Sigmoid colon (tissue), 4 donors: ENCODE data around the gene SORBS1.

Source experiments
- POLR2AphosphoS5 ChIP-seq, 4 donors: sonication (generic); formaldehyde crosslinking; IDR thresholded peaks; one replicate each; pipeline ENCODE4 v1.6.1; 2017; ENCODE audit warnings: antibody characterized with exemption in 4 of 4
- TF ChIP-seq, protein P1 (sequence below), 4 experiments: fragments of 450-650 bp in 3 of 4; fragments of 200-600 bp in 1 of 4; IDR thresholded peaks; one replicate each; pipeline ENCODE4 v1.5.1; 2016 to 2019; ENCODE audit warnings: antibody characterized with exemption in 4 of 4, mild to moderate bottlenecking in 3 of 4, moderate library complexity in 2 of 4

DNA sequence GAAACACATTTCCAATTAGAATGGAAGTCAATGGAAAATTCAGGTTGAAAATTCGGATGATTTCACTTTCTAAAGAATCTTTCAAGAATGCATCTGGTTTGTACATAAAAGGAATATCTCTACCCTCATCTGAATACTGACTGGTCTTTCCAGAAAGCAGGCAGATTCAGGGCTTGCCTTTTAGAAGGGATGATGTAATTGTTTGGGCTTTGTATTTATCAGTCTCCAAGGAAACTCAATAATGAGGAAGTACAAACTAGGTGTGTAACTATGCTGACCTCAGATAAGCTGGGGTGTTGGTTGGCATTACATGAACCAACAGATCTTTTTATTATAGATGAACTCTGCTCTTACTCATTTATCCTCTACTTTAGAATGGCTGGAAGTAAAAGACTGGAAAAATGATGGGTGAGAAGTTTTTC is 294.5 kb downstream of the SORBS1 start:
- TF ChIP-seq, protein P1, sequence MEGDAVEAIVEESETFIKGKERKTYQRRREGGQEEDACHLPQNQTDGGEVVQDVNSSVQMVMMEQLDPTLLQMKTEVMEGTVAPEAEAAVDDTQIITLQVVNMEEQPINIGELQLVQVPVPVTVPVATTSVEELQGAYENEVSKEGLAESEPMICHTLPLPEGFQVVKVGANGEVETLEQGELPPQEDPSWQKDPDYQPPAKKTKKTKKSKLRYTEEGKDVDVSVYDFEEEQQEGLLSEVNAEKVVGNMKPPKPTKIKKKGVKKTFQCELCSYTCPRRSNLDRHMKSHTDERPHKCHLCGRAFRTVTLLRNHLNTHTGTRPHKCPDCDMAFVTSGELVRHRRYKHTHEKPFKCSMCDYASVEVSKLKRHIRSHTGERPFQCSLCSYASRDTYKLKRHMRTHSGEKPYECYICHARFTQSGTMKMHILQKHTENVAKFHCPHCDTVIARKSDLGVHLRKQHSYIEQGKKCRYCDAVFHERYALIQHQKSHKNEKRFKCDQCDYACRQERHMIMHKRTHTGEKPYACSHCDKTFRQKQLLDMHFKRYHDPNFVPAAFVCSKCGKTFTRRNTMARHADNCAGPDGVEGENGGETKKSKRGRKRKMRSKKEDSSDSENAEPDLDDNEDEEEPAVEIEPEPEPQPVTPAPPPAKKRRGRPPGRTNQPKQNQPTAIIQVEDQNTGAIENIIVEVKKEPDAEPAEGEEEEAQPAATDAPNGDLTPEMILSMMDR (IDR thresholded peaks at IDR 0.05), result no peak
- TF ChIP-seq POLR2AphosphoS5 (IDR thresholded peaks at IDR 0.05), result peak in 2 of 4 donors; percentile 18 to 53
